GM12872 (cell line): ENCODE data around the gene NFATC3.

ENCODE experiments used
- TF ChIP-seq, protein P1 (sequence below): IDR thresholded peaks from 3 replicates; pipeline ENCODE4 v1.5.1; 2011; ENCODE audit warnings: low read depth, mild to moderate bottlenecking, low read length, moderate library complexity; ENCODE audit not compliant: insufficient read depth

The NFATC3 gene

DNA sequence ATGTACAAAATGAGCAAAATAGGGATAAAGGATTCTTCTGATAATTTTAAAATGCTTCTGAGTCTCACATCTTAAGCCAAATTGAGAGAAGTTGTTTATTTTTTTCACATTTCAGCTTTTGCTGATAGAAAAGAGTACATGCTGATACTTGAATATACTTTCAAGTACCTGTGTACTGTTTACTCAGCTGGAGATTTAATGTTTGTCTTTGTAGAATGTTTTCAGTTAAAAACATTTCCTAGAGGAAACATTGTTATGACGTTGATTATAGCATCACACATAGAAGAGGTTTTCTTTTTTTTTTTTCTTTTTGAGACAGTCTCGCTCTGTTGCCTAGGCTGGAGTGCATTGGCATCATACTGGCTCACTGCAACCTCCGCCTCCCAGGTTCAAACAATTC is 131.1 kb downstream of the NFATC3 start:
- TF ChIP-seq, protein P1, sequence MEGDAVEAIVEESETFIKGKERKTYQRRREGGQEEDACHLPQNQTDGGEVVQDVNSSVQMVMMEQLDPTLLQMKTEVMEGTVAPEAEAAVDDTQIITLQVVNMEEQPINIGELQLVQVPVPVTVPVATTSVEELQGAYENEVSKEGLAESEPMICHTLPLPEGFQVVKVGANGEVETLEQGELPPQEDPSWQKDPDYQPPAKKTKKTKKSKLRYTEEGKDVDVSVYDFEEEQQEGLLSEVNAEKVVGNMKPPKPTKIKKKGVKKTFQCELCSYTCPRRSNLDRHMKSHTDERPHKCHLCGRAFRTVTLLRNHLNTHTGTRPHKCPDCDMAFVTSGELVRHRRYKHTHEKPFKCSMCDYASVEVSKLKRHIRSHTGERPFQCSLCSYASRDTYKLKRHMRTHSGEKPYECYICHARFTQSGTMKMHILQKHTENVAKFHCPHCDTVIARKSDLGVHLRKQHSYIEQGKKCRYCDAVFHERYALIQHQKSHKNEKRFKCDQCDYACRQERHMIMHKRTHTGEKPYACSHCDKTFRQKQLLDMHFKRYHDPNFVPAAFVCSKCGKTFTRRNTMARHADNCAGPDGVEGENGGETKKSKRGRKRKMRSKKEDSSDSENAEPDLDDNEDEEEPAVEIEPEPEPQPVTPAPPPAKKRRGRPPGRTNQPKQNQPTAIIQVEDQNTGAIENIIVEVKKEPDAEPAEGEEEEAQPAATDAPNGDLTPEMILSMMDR: no peak

DNA sequence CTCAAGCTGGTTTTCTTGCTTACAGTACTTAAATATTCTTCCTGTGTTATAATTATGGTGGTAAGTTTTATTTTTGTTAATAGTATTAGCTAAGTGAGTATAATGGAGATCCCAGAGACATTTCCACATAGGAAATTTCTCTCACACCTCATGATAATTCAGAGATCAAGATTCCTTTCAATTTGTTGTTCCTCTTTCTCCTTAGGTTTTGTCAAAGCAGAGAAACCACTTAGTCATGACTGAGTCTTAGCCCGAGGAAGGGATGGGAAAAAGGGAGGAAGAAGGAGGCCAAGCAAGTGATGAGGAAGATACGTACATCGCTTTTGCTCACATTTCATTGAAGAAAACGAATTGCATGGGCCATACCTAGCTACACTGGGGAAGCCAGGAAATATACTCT is 132.3 kb downstream of the NFATC3 start:
- TF ChIP-seq, protein P1: no peak

DNA sequence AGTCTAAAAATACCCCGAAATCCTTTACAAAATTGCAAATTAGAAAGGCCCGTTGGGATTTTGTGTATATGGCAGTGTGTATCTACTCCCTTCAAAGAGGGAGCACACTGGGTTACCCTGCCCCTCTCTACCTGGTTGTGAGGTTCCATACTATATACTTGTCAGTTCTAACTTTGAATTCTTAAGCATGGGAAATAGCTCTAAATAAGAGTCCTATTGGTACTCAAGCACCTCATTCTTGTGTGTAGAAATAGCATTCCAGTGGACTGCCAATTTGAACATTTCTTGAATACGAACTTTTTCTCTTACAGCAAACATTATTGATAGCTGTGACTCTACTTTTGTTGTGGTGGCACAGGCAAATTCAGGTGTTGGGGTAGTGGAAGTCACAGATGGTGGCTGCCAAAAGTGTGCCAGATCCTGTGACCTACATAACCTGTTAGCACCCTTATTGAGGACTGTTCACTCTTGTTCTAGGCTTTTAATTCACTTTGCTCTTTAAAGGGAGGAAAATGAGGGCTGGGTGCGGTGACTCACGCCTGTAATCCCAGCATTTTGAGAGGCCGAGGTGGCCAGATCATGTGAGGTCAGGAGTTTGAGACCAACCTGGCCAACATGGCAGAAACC is 134.7 kb downstream of the NFATC3 start:
- TF ChIP-seq, protein P1: no peak

DNA sequence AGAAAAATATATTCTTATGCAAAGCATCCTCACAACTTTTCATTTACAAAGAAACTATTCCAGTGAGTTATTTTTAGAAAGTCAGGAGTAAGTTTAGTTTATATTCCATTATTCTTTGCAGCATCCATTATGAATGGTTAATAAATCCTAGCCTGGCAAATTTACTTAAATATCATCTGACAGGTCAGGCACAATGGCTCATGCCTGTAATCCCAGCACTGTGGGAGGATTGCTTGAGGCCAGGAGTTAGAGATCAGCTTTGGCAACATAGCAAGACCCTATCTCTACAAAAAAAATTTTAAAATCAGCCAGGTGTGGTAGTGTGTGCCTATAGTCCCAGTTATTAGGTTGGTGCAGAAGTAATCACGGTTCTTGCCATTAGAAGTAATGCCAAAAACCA is 137.9 kb downstream of the NFATC3 start:
- TF ChIP-seq, protein P1: no peak

DNA sequence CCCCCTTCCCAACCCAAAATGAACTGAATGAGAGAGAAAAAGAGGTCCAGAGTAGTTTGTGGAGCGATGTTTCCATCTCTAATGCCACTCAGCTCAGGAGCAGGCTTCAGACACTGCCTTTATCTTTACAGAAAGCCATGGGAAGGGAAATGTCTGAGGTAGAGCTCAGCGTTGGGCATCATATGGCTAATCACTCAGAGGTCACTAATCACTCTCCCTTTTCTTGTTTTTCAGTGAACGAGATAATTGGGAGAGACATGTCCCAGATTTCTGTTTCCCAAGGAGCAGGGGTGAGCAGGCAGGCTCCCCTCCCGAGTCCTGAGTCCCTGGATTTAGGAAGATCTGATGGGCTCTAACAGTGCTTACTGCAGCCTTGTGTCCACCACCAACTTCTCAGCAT is 140.9 kb downstream of the NFATC3 start:
- TF ChIP-seq, protein P1: no peak

DNA sequence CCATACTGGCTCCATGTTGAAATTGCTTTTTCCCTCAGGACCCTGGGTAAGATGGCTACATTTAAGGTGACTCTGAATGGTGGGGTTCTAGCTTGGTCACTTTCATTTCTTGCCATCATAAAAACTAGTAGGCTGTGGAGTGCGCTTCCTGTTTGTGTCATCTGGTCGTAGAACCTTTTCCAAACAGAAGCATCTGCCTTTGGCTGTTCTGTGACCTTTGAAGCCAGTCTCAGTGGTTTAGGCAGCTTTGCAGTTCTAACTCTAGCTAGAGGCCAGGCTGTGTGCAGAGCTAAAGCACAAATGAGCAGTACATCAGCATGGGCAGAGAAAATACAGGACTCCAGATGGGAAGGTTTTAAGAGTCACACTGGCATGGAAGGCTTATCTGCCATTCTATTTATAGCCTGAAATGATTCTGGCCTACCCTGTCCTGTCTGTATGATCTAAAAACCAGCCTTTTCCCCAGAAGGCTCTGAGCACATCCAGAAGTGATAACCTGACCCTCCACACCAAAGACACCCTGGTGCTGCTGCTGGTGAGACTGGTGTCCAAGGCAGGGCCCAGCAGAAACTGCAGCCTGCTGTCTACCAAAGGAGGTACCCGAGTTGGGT is 142.1 kb downstream of the NFATC3 start:
- TF ChIP-seq, protein P1: no peak

DNA sequence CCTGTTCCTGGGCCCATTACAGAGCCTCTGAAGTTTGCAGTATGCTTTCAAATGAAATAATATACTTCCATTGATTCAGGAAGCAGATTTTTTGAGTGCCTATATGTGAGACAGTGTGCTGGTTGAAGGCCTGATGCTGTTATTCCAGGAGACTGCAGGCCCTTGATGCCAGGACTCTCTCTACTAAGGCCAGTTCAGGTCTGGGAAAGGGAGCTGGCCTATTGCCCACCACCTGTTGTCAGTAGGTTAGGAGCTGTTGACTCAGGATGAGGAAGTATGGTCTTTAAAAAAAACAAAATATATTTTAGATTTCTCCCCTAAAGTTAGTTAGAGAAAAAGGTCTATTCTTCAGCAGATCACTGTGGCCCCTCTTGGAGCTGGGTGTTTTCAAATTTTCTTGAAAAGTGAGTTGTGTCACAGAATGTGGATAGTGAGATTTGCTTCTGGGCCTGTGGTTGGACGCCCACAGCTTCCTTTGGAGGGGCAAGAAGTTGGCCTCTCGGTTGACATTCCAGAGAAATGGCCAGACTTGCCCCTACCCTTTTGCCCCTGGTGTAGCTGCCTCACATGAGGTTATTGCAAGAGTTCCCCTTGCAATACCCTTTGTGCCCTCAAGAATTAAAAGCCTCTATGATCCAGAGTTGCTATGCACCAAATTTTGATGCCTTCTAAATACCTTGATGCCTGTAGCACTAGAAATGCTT is 142.8 kb downstream of the NFATC3 start:
- TF ChIP-seq, protein P1: no peak
